GM06990 (cell line): ENCODE data around the gene FOXR1.

Experiments used
- DNase-seq: peaks from one replicate; pipeline ENCODE4 v3.0.0-alpha.2; 2011; ENCODE audit not compliant: insufficient read length; ENCODE audit errors: extremely low read depth
- H3K27me3 ChIP-seq: replicated peaks from 2 replicates; pipeline ENCODE4 v1.6.0; 2011; ENCODE audit warnings: low read length; ENCODE audit not compliant: control insufficient read depth, insufficient read depth
- H3K36me3 ChIP-seq: 2 replicates; pipeline ENCODE4 v1.5.1; 2011; ENCODE audit warnings: low read length; ENCODE audit not compliant: control insufficient read depth, insufficient read depth
- H3K4me3 ChIP-seq: replicated peaks from 2 replicates; pipeline ENCODE4 v1.5.1; 2011; ENCODE audit warnings: low read depth, mild to moderate bottlenecking, control low read depth, low read length
- CTCF ChIP-seq: IDR thresholded peaks from 2 replicates; pipeline ENCODE4 v1.5.1; 2011; ENCODE audit warnings: low read length, control low read depth, mild to moderate bottlenecking, inconsistent platforms; ENCODE audit not compliant: insufficient read depth, poor library complexity, severe bottlenecking

The FOXR1 gene

GRCh38 chr11:119025099-119025473 is 53.5 kb downstream of the FOXR1 start:
- DNase-seq = no peak
- H3K27me3 ChIP-seq = no peaks in the 10 kb centered on the region
- peaks cover 21% of the 10 kb centered on the region for H3K36me3 ChIP-seq
- no peak for TF ChIP-seq CTCF
- H3K4me3 ChIP-seq = no peak overlapping the region

GRCh38 chr11:119025541-119025940 is 54.0 kb downstream of the FOXR1 start:
- no peak for TF ChIP-seq CTCF
- H3K27me3 ChIP-seq = no peaks in the 10 kb centered on the region
- peaks cover 21% of the 10 kb centered on the region for H3K36me3 ChIP-seq
- no peak overlapping the region for H3K4me3 ChIP-seq
- no peak for DNase-seq

GRCh38 chr11:119025978-119026766 is 54.6 kb downstream of the FOXR1 start:
- DNase-seq = no peak
- Histone ChIP-seq H3K4me3 (no peak overlapping the region), H3K36me3 (peaks cover 21% of the 10 kb centered on the region), H3K27me3 (no peaks in the 10 kb centered on the region)
- TF ChIP-seq CTCF = no peak

DNA sequence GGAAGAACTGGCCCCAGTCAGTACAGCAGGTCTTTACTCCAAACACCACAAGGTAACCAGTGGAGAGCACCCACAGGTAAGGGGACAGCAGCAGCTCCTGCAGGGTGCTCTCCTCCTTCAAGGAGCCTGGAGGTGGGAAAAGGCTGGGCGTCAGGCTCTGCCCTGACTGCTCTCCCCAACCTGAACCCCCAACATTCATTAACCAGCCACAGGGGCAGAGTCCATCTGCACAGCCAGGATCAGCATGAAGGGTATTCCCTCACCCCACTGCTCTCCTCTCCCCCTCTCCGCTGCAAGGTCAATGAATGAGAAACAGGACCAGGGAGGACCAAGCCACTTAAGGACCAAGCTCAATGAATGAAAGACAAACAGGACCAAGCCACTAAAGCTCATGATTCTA is 55.4 kb downstream of the FOXR1 start:
- no peak for DNase-seq
- Histone ChIP-seq H3K36me3 (peaks cover 21% of the 10 kb centered on the region), H3K4me3 (no peak overlapping the region), H3K27me3 (no peaks in the 10 kb centered on the region)
- no peak for TF ChIP-seq CTCF

DNA sequence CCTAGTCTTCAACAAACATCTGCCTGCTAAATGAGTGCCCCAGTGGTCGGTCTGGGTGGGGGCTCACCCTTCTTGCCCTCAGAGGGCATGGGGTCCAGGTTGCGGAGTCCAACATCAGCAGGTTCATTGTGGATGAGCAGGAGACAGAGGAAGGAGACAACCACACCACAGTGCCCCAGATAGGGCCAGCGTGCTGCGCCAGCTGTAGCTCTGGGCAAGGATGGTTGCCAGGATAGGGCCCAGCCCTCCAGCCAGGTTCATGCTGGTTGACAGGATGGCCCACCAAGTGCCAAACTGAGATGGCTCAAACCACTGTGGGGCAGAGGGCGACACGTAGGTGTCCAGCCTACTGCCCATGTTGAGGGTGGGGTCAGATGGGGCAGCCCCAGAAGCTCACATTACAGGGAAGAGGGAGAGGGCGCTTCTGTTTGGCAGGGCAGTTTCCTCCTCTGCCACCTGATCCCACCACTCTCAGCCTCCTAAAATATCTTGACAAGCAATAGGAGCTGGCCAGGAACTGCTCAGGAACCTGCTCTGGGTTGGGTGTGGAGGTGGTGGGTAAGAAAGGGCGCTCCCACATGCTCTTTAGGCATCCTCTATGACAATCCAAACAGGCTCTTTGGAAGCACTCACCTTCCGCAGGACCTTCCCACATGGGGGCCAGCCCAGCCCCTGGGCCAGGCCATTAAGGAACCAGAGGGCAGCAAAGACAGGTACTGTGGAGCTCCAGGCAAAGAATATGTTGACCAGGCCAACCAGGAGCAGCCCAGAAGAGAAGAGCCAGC is 56.2 kb downstream of the FOXR1 start:
- Histone ChIP-seq H3K4me3 (no peak overlapping the region), H3K36me3 (peaks cover 18% of the 10 kb centered on the region), H3K27me3 (no peaks in the 10 kb centered on the region)
- no peak for DNase-seq
- TF ChIP-seq CTCF = no peak
